Upper lobe of left lung (tissue), 4 donors: Measurements from ENCODE around the gene CHPF2.

ENCODE experiments used
- CTCF ChIP-seq, 6 experiments: fragments of 450-650 bp in 4 of 6; fragments of 200-600 bp in 2 of 6; sonication (generic) in 2 of 6; IDR thresholded peaks; one replicate each; pipeline ENCODE4 v1.5.1; 2016 to 2019; ENCODE audit warnings: antibody characterized with exemption in 6 of 6
- POLR2A ChIP-seq, 4 donors: fragments of 450-650 bp; IDR thresholded peaks; one replicate each; pipeline ENCODE4 v1.5.1; 2016 to 2017; ENCODE audit warnings: antibody characterized with exemption in 4 of 4, mild to moderate bottlenecking in 2 of 4

- TF ChIP-seq CTCF (IDR thresholded peaks at IDR 0.05) (no peak), POLR2A (IDR thresholded peaks at IDR 0.05) (no peak)
Observed at GRCh38 chr7:151252961-151253711, 20.9 kb downstream of the CHPF2 start.
